Keratinocyte (primary cell): ENCODE data around the gene CUEDC2. TPM values are rescaled to one million over a fixed set of nuclear protein-coding genes. Genes with fewer than 3 reads are reported as not detected.

Experiments
- DNase-seq: peaks from one replicate; pipeline ENCODE4 v3.0.0-alpha.2; 2011; ENCODE audit warnings: low read depth, missing footprints, low spot score
- FAIRE-seq: peaks from 2 replicates; lab custom pipeline; 2011; peaks lifted over from hg19 to GRCh38; lab: Jason Lieb, UNC
- H2AFZ ChIP-seq: 2 replicates; pipeline ENCODE4 v1.6.0; 2012; ENCODE audit warnings: low read length, control low read depth, inconsistent platforms; ENCODE audit not compliant: control insufficient read depth
- H3K27ac ChIP-seq: 2 replicates; pipeline ENCODE4 v1.5.1; 2011; ENCODE audit warnings: low read length; ENCODE audit not compliant: control insufficient read depth, insufficient read depth
- H3K27me3 ChIP-seq: 3 replicates; pipeline ENCODE4 v1.6.0; 2011; ENCODE audit warnings: low read length; ENCODE audit not compliant: control insufficient read depth, insufficient read depth; ENCODE audit errors: extremely low read depth
- H3K36me3 ChIP-seq, 2 experiments: 2 replicates in 1 of 2; 3 replicates in 1 of 2; pipeline ENCODE4 v1.5.1; 2011; ENCODE audit warnings: low read length in 2 of 2, mild to moderate bottlenecking in 1 of 2; ENCODE audit not compliant: control insufficient read depth in 2 of 2, insufficient read depth in 2 of 2; ENCODE audit errors: extremely low read depth in 1 of 2
- H3K4me1 ChIP-seq: 3 replicates; pipeline ENCODE4 v1.5.1; 2011; ENCODE audit warnings: low read length; ENCODE audit not compliant: control insufficient read depth, insufficient read depth; ENCODE audit errors: extremely low read depth
- H3K4me2 ChIP-seq: 3 replicates; pipeline ENCODE4 v1.6.0; 2011; ENCODE audit warnings: low read depth, low read length; ENCODE audit not compliant: control insufficient read depth, insufficient read depth; ENCODE audit errors: extremely low read depth
- H3K4me3 ChIP-seq, 3 experiments: fragments of 200-600 bp in 1 of 3; sonication (generic) in 1 of 3; 2 replicates in 2 of 3; 3 replicates in 1 of 3; pipeline ENCODE4 v1.5.1; 2011 to 2016; ENCODE audit warnings: low read length in 3 of 3, mild to moderate bottlenecking in 3 of 3, control low read depth in 2 of 3, inconsistent platforms in 1 of 3, low read depth in 1 of 3, mixed read lengths in 1 of 3, mixed run types in 1 of 3, moderate library complexity in 1 of 3; ENCODE audit not compliant: control insufficient read depth in 2 of 3, insufficient read depth in 2 of 3; ENCODE audit errors: extremely low read depth in 1 of 3
- H3K79me2 ChIP-seq: 2 replicates; pipeline ENCODE4 v1.6.0; 2012; ENCODE audit warnings: low read length; ENCODE audit not compliant: control insufficient read depth, insufficient read depth
- H3K9ac ChIP-seq: 3 replicates; pipeline ENCODE4 v1.6.0; 2011; ENCODE audit warnings: low read length; ENCODE audit not compliant: control insufficient read depth, insufficient read depth; ENCODE audit errors: extremely low read depth
- H3K9me1 ChIP-seq: 3 replicates; pipeline ENCODE4 v1.6.0; 2011; ENCODE audit warnings: low read length; ENCODE audit not compliant: control insufficient read depth, insufficient read depth; ENCODE audit errors: extremely low read depth
- H3K9me3 ChIP-seq: 2 replicates; pipeline ENCODE4 v1.5.1; 2012; ENCODE audit warnings: low read depth, low read length; ENCODE audit not compliant: control insufficient read depth
- H4K20me1 ChIP-seq: 3 replicates; pipeline ENCODE4 v1.6.0; 2011; ENCODE audit warnings: low read length; ENCODE audit not compliant: control insufficient read depth, insufficient read depth; ENCODE audit errors: extremely low read depth
- CTCF ChIP-seq, 3 experiments: IDR thresholded peaks in 1 of 3; conservative IDR thresholded peaks in 1 of 3; optimal IDR thresholded peaks in 1 of 3; 2 replicates in 2 of 3; 3 replicates in 1 of 3; pipeline versions ENCODE3 to v1.5.1; 2011; ENCODE audit warnings: low read length in 3 of 3, mild to moderate bottlenecking in 3 of 3, moderate library complexity in 2 of 3, control low read depth in 1 of 3, inconsistent platforms in 1 of 3; ENCODE audit not compliant: insufficient read depth in 2 of 3; ENCODE audit errors: extremely low read depth in 1 of 3
- EZH2 ChIP-seq: IDR thresholded peaks from one replicate; pipeline ENCODE4 v1.6.1; 2012; ENCODE audit warnings: inconsistent platforms, mild to moderate bottlenecking, low read length, moderate library complexity
- dilution Hi-C: fragments of 300-500 bp; cut with MboI; formaldehyde crosslinking; loops from one replicate; pipeline ENCODE4 v1.7.0; 2020; ENCODE audit warnings: low sequenced_read_pairs; ENCODE audit not compliant: extremely low pct_ligation_motif_present
- polyA plus RNA-seq, 5 experiments: library from polyadenylated mRNA; depleted of rRNA in 3 of 5; stranded (reverse) in 3 of 5; stranded (forward) in 1 of 5; unstranded in 1 of 5; fragments of >200 nt; gene quantifications; 1 replicate in 1 of 5; 2 replicates in 3 of 5; 3 replicates in 1 of 5; pipeline versions ENCODE4 v1.2.1 to v1.2.3, GENCODE V29; 2011 to 2012; ENCODE audit warnings: missing spikeins in 2 of 5, low read depth in 1 of 5, low replicate concordance in 1 of 5

Gene CUEDC2
- polyA plus RNA-seq, 1 donor (not counting 4 experiments of a cell fraction or from before 2014, with no cell fraction given) = 46.6 TPM

GRCh38 chr10:102444851-102445250, 12.5 kb upstream of the CUEDC2 start:
- FAIRE-seq (no peak), DNase-seq (no peak)
- H2AFZ ChIP-seq = no peak overlapping the region
- no peaks in the 10 kb centered on the region for H3K27me3 ChIP-seq
- dilution Hi-C loops = no loop called here
- H3K9me3 ChIP-seq = no peaks in the 10 kb centered on the region
- H3K4me3 ChIP-seq = no peak overlapping the region
- no peaks in the 10 kb centered on the region for H4K20me1 ChIP-seq
- H3K4me1 ChIP-seq = peaks cover 5% of the 10 kb centered on the region
- H3K4me2 ChIP-seq = no peak overlapping the region
- no peak overlapping the region for H3K27ac ChIP-seq
- no peaks in the 10 kb centered on the region for H3K79me2 ChIP-seq
- TF ChIP-seq CTCF (optimal IDR thresholded peaks at IDR 0.05 in 1 of 3, IDR thresholded peaks at IDR 0.05 in 1 of 3, conservative IDR thresholded peaks at IDR 0.05 in 1 of 3; ENCODE audit: extremely low read depth in 1 of 3, insufficient read depth in 2 of 3, low read length in 3 of 3) (no peak), EZH2 (no peak)
- no peaks in the 10 kb centered on the region for H3K36me3 ChIP-seq
- H3K9me1 ChIP-seq = no peaks in the 10 kb centered on the region
- H3K9ac ChIP-seq = no peak overlapping the region

- no peak overlapping the region for H2AFZ ChIP-seq
- no peak for DNase-seq
- no peak overlapping the region for H3K27ac ChIP-seq
- H3K4me1 ChIP-seq = no peaks in the 10 kb centered on the region
- FAIRE-seq = no peak
- H4K20me1 ChIP-seq = no peaks in the 10 kb centered on the region
- H3K4me2 ChIP-seq = no peak overlapping the region
- TF ChIP-seq CTCF (optimal IDR thresholded peaks at IDR 0.05 in 1 of 3, IDR thresholded peaks at IDR 0.05 in 1 of 3, conservative IDR thresholded peaks at IDR 0.05 in 1 of 3; ENCODE audit: extremely low read depth in 1 of 3, insufficient read depth in 2 of 3, low read length in 3 of 3) (no peak), EZH2 (no peak)
- H3K9ac ChIP-seq = no peak overlapping the region
- no peaks in the 10 kb centered on the region for H3K36me3 ChIP-seq
- H3K9me3 ChIP-seq = no peaks in the 10 kb centered on the region
- dilution Hi-C loops = no loop called here
- no peaks in the 10 kb centered on the region for H3K9me1 ChIP-seq
- no peaks in the 10 kb centered on the region for H3K79me2 ChIP-seq
- H3K4me3 ChIP-seq = no peak overlapping the region
- H3K27me3 ChIP-seq = peaks cover 19% of the 10 kb centered on the region
These were observed 6.0 kb upstream of the CUEDC2 start for GRCh38 chr10:102438374-102438773.
